GM23338 (cell line): ENCODE data around the gene AMBRA1. TPM values are rescaled to one million over a fixed set of nuclear protein-coding genes. Genes with fewer than 3 reads are reported as not detected.

Source experiments
- ATAC-seq: fragments of 200-7000 bp; cut with Tn5 transposase; 3 replicates; pipeline ENCODE4 v1.9.1; 2020
- DNase-seq: peaks from one replicate; pipeline ENCODE4 v3.0.0-alpha.2; 2015; ENCODE audit warnings: low spot score
- H2AFZ ChIP-seq: fragments of 200-600 bp; sonication (generic); 2 replicates; pipeline ENCODE4 v1.8.0; 2016; ENCODE audit warnings: antibody characterized with exemption, mild to moderate bottlenecking, moderate library complexity
- H3F3A ChIP-seq: fragments of 200-600 bp; sonication (generic); replicated peaks from 2 replicates; pipeline ENCODE4 v1.8.0; 2017; ENCODE audit warnings: antibody characterized with exemption, mixed run types, low read depth
- H3K27ac ChIP-seq: fragments of 200-600 bp; sonication (generic); 2 replicates; pipeline ENCODE4 v1.6.1; 2016; ENCODE audit warnings: low read depth
- H3K27me3 ChIP-seq: fragments of 200-600 bp; sonication (generic); 2 replicates; pipeline ENCODE4 v1.8.0; 2016; ENCODE audit warnings: mild to moderate bottlenecking, mixed run types, moderate library complexity; ENCODE audit not compliant: insufficient read depth
- H3K36me3 ChIP-seq: fragments of 200-600 bp; sonication (generic); 2 replicates; pipeline ENCODE4 v1.8.0; 2016; ENCODE audit warnings: mild to moderate bottlenecking; ENCODE audit not compliant: insufficient read depth
- H3K4me1 ChIP-seq: fragments of 200-600 bp; sonication (generic); 2 replicates; pipeline ENCODE4 v1.8.0; 2016; ENCODE audit warnings: mild to moderate bottlenecking, moderate library complexity; ENCODE audit not compliant: insufficient read depth
- H3K4me2 ChIP-seq: fragments of 200-600 bp; sonication (generic); 2 replicates; pipeline ENCODE4 v1.7.1; 2017; ENCODE audit warnings: mixed run types
- H3K4me3 ChIP-seq: fragments of 200-600 bp; sonication (generic); 2 replicates; pipeline ENCODE4 v1.6.1; 2016; ENCODE audit warnings: mixed run types
- H3K79me2 ChIP-seq: fragments of 200-600 bp; sonication (generic); replicated peaks from 2 replicates; pipeline ENCODE4 v1.8.0; 2017; ENCODE audit warnings: mild to moderate bottlenecking; ENCODE audit not compliant: insufficient read depth
- H3K9me2 ChIP-seq: fragments of 200-600 bp; sonication (generic); 2 replicates; pipeline ENCODE4 v1.8.0; 2017; ENCODE audit not compliant: insufficient read depth
- H4K20me1 ChIP-seq: fragments of 200-600 bp; sonication (generic); replicated peaks from 2 replicates; pipeline ENCODE4 v1.8.0; 2017; ENCODE audit warnings: mild to moderate bottlenecking; ENCODE audit not compliant: insufficient read depth
- H3K27ac Mint-ChIP-seq: 2 replicates; pipeline ENCODE4 v1.8.0; 2020; ENCODE audit warnings: inconsistent platforms, mild to moderate bottlenecking, moderate library complexity, mixed read lengths
- H3K27me3 Mint-ChIP-seq: 3 replicates; pipeline ENCODE4 v1.8.0; 2022; ENCODE audit warnings: low read depth, mild to moderate bottlenecking, moderate library complexity, mixed read lengths, inconsistent platforms; ENCODE audit not compliant: insufficient read depth, poor library complexity
- H3K36me3 Mint-ChIP-seq: 3 replicates; pipeline ENCODE4 v1.8.0; 2021; ENCODE audit warnings: low read depth, mild to moderate bottlenecking, inconsistent platforms, moderate library complexity, mixed read lengths
- H3K4me1 Mint-ChIP-seq: 3 replicates; pipeline ENCODE4 v1.8.0; 2020; ENCODE audit warnings: mild to moderate bottlenecking, inconsistent platforms, mixed read lengths
- H3K4me3 Mint-ChIP-seq: 3 replicates; pipeline ENCODE4 v1.8.0; 2021; ENCODE audit warnings: moderate library complexity, mild to moderate bottlenecking, inconsistent platforms, mixed read lengths
- H3K9me3 Mint-ChIP-seq: 3 replicates; pipeline ENCODE4 v1.8.0; 2020; ENCODE audit warnings: moderate library complexity, mild to moderate bottlenecking, inconsistent platforms, mixed read lengths
- CREB1 ChIP-seq: fragments of 250-450 bp; sonication (Bioruptor Pico); IDR thresholded peaks from 2 replicates; pipeline ENCODE4 v1.5.0; 2020; ENCODE audit warnings: low read depth, mild to moderate bottlenecking, moderate library complexity
- CTCF ChIP-seq, 2 experiments: fragments of 200-600 bp in 1 of 2; sonication (generic) in 1 of 2; conservative IDR thresholded peaks; 2 replicates each; pipeline versions ENCODE4 v1.5.1 to v1.6.1; 2016 to 2017; ENCODE audit warnings: antibody characterized with exemption in 2 of 2, low read depth in 2 of 2, mild to moderate bottlenecking in 2 of 2, moderate library complexity in 1 of 2
- ETS1 ChIP-seq: IDR thresholded peaks from 2 replicates; pipeline ENCODE4 v1.6.1; 2016; ENCODE audit warnings: antibody characterized with exemption
- EZH2 ChIP-seq: fragments of 200-600 bp; sonication (generic); IDR thresholded peaks from one replicate; pipeline ENCODE4 v1.8.0; 2017; ENCODE audit warnings: antibody characterized with exemption, mild to moderate bottlenecking, low read depth; ENCODE audit not compliant: unreplicated experiment
- EZH2phosphoT487 ChIP-seq: fragments of 200-600 bp; sonication (generic); IDR thresholded peaks from one replicate; pipeline ENCODE4 v1.8.1; 2018; ENCODE audit warnings: antibody characterized with exemption; ENCODE audit not compliant: unreplicated experiment
- JUNB ChIP-seq: IDR thresholded peaks from one replicate; pipeline ENCODE4 v1.6.1; 2016; ENCODE audit warnings: antibody characterized with exemption; ENCODE audit not compliant: unreplicated experiment
- NANOG ChIP-seq: IDR thresholded peaks from 2 replicates; pipeline ENCODE4 v1.6.1; 2016; ENCODE audit warnings: antibody characterized with exemption, borderline replicate concordance
- POLR2AphosphoS5 ChIP-seq: IDR thresholded peaks from 2 replicates; pipeline ENCODE4 v1.6.1; 2016; ENCODE audit warnings: antibody characterized with exemption, low read depth
- REST ChIP-seq: IDR thresholded peaks from one replicate; pipeline ENCODE4 v1.6.1; 2018; ENCODE audit warnings: antibody characterized with exemption; ENCODE audit not compliant: unreplicated experiment
- STAT1 ChIP-seq: IDR thresholded peaks from one replicate; pipeline ENCODE4 v1.6.1; 2016; ENCODE audit warnings: antibody characterized with exemption; ENCODE audit not compliant: unreplicated experiment
- ZNF114 ChIP-seq: fragments of 250-450 bp; sonication (Bioruptor Pico); IDR thresholded peaks from 2 replicates; pipeline ENCODE4 v1.5.0; 2020; ENCODE audit warnings: mild to moderate bottlenecking, moderate library complexity
- ZNF331 ChIP-seq: fragments of 250-450 bp; sonication (Bioruptor Pico); IDR thresholded peaks from 2 replicates; pipeline ENCODE4 v1.5.0; 2020; ENCODE audit warnings: low read depth, mild to moderate bottlenecking, moderate library complexity
- polyA plus RNA-seq: library from polyadenylated mRNA; unstranded; fragments of >200 nt; fragmentation: Nextera tagmentation; extraction: Ambion mirVana; gene quantifications from 2 replicates; pipeline ENCODE4 v1.2.1, GENCODE V29; 2016
- total RNA-seq: library from RNA; depleted of rRNA; stranded (reverse); fragments of >200 nt; shearing (Covaris generic); gene quantifications from 2 replicates; pipeline ENCODE4 v1.2.3, GENCODE V29; 2014

Gene AMBRA1
- total and polyA plus RNA-seq, 2 experiments from 2014 or later, result 8.3 to 34.8 TPM

GRCh38 chr11:46367244-46367915 lies 226.4 kb downstream of the AMBRA1 start:
- H2AFZ ChIP-seq, result no peak overlapping the region
- no peaks in the 10 kb centered on the region for H3K9me3 Mint-ChIP-seq
- H3K36me3 ChIP-seq, result no peaks in the 10 kb centered on the region; the same call in 1 of the 2 replicates
- no peak overlapping the region for H3K4me2 ChIP-seq
- peak; percentile 75 for ATAC-seq
- TF ChIP-seq CREB1 (CRISPR knock-in tag) (peak; percentile 36; the same call in 1 of the 2 replicates), ETS1 (no peak), EZH2 (no peak), CTCF (conservative IDR thresholded peaks at IDR 0.05; ENCODE audit: low read depth in 2 of 2) (peak; percentile 73 to 90)
- peaks cover 32% of the 10 kb centered on the region for H3K36me3 Mint-ChIP-seq
- H3K4me3 Mint-ChIP-seq, result no peak overlapping the region
- no peak overlapping the region for H3K4me3 ChIP-seq
- no peaks in the 10 kb centered on the region for H3K27me3 ChIP-seq
- H3K27me3 Mint-ChIP-seq, result peaks cover 9% of the 10 kb centered on the region
- 0 out of 2 replicates have a peak overlapping the region, but pooled peaks have one; percentile 45 for H3K27ac ChIP-seq
- H3K27ac Mint-ChIP-seq, result no peak overlapping the region; the same call in none of the 2 replicates
- H3K9me2 ChIP-seq, result no peaks in the 10 kb centered on the region
- DNase-seq, result peak; percentile 86
- peaks cover 44% of the 10 kb centered on the region for H3K4me1 Mint-ChIP-seq
- H4K20me1 ChIP-seq, result peaks cover 8% of the 10 kb centered on the region; the same call in 1 of the 2 replicates
- peaks cover 14% of the 10 kb centered on the region; the same call in 1 of the 2 replicates for H3K79me2 ChIP-seq
- H3K4me1 ChIP-seq, result peaks cover 9% of the 10 kb centered on the region
- peaks cover 22% of the 10 kb centered on the region; the same call in 1 of the 2 replicates for H3F3A ChIP-seq

- H3K9me2 ChIP-seq, result no peaks in the 10 kb centered on the region
- H3K9me3 Mint-ChIP-seq, result no peaks in the 10 kb centered on the region
- H3K27me3 ChIP-seq, result no peaks in the 10 kb centered on the region
- no peak overlapping the region for H3K4me3 ChIP-seq
- peaks cover 14% of the 10 kb centered on the region for H3K79me2 ChIP-seq
- peaks cover 48% of the 10 kb centered on the region for H3K4me1 Mint-ChIP-seq
- 0 out of 2 replicates have a peak overlapping the region, but pooled peaks have one; percentile 45 for H3K27ac ChIP-seq
- H3K36me3 Mint-ChIP-seq, result peaks cover 31% of the 10 kb centered on the region
- peaks cover 8% of the 10 kb centered on the region; the same call in 1 of the 2 replicates for H4K20me1 ChIP-seq
- H3K4me1 ChIP-seq, result peaks cover 9% of the 10 kb centered on the region
- no peaks in the 10 kb centered on the region; the same call in 1 of the 2 replicates for H3K36me3 ChIP-seq
- no peak overlapping the region for H2AFZ ChIP-seq
- no peak overlapping the region for H3K4me3 Mint-ChIP-seq
- ATAC-seq (peak; percentile 21), DNase-seq (no peak)
- H3F3A ChIP-seq, result peaks cover 22% of the 10 kb centered on the region; the same call in 1 of the 2 replicates
- H3K27me3 Mint-ChIP-seq, result peaks cover 9% of the 10 kb centered on the region
- no peak overlapping the region for H3K4me2 ChIP-seq
- H3K27ac Mint-ChIP-seq, result no peak overlapping the region
- TF ChIP-seq REST (no peak), EZH2phosphoT487 (no peak), POLR2AphosphoS5 (no peak), STAT1 (no peak), ETS1 (no peak), CTCF (conservative IDR thresholded peaks at IDR 0.05; ENCODE audit: low read depth in 2 of 2) (no peak), CREB1 (CRISPR knock-in tag) (no peak), EZH2 (no peak), NANOG (no peak), JUNB (no peak), ZNF331 (CRISPR knock-in tag) (no peak), ZNF114 (no peak)
These were observed 227.1 kb downstream of the AMBRA1 start for GRCh38 chr11:46366661-46367161.
